ENCODE results near the gene TRAM2. TPM values are rescaled to one million over a fixed set of nuclear protein-coding genes. Genes with fewer than 3 reads are reported as not detected.

Gene TRAM2
- total and polyA plus RNA-seq, 9 of the 15 experiments (the other 6 are each of a cell fraction or from before 2014, with no cell fraction given): 2.6 to 13.3 (median 8.9) TPM

- ATAC-seq (no peak), DNase-seq (ENCODE audit: extremely low read depth in 1 of 4, low spot score in 3 of 4) (no peak), FAIRE-seq (no peak)
- H3K4me1 ChIP-seq (replicated peaks in 1 of 2; ENCODE audit: control insufficient read depth in 2 of 2, insufficient read depth in 2 of 2, low read length in 2 of 2): peaks cover 22 to 34% of the 10 kb centered on the region in 2 experiments
- TF ChIP-seq NFIC (IDR thresholded peaks at IDR 0.05): peak; percentile 76
- TF ChIP-seq NFIX (CRISPR knock-in tag; IDR thresholded peaks at IDR 0.05; ENCODE audit: low read depth): 0 out of 2 replicates have a peak, but pooled peaks have one; percentile 5
- TF ChIP-seq ZFPM2 (CRISPR knock-in tag; IDR thresholded peaks at IDR 0.05): no peak
- no peak for TF ChIP-seq HMBOX1 (IDR thresholded peaks at IDR 0.05)
- TF ChIP-seq ZBTB8A (IDR thresholded peaks at IDR 0.05; ENCODE audit: partially characterized antibody): no peak
- no peak for TF ChIP-seq MYBL2 (IDR thresholded peaks at IDR 0.05; ENCODE audit: low read depth)
- TF ChIP-seq MYBL2 (CRISPR knock-in tag; IDR thresholded peaks at IDR 0.05; ENCODE audit: borderline replicate concordance): no peak
- TF ChIP-seq ZBTB43 (CRISPR knock-in tag; IDR thresholded peaks at IDR 0.05): no peak
- no peak for TF ChIP-seq CGGBP1 (CRISPR knock-in tag; IDR thresholded peaks at IDR 0.05)
- no peak for TF ChIP-seq JUNB (CRISPR knock-in tag; conservative IDR thresholded peaks at IDR 0.05)
- H3K9me1 ChIP-seq (ENCODE audit: control insufficient read depth, insufficient read depth, low read length): no peaks in the 10 kb centered on the region
- no peaks in the 10 kb centered on the region for H4K20me1 ChIP-seq (replicated peaks; ENCODE audit: control insufficient read depth, insufficient read depth, low read length)
- ChIA-PET POLR2A (interaction anchor here (1.8 kb wide), 1 partner anchor 8 kb away, joined by 5 read pairs; no protein-coding TSS in a partner anchor), CTCF (ENCODE audit: low intra/inter-chr PET ratio) (no interaction called here)
- BruUV-seq (replicated peaks): no TSS peak
- peaks cover 26% of the 10 kb centered on the region; the same call in 2 of the 3 replicates for H3K36me3 ChIP-seq (ENCODE audit: control insufficient read depth, insufficient read depth, low read length)
- H3K9me3 ChIP-seq (replicated peaks; ENCODE audit: control insufficient read depth, insufficient read depth, low read depth, low read length): no peaks in the 10 kb centered on the region
- no peak overlapping the region for H3K27ac ChIP-seq (ENCODE audit: extremely low read depth, low read depth, low read length)
- no peaks in the 10 kb centered on the region for H3K27me3 ChIP-seq (ENCODE audit: control insufficient read depth in 2 of 2, insufficient read depth in 2 of 2, low read length in 2 of 2)
- H2AFZ ChIP-seq (ENCODE audit: low read depth, low read length): no peak overlapping the region
- H3K4me2 ChIP-seq (ENCODE audit: insufficient read depth, low read length): no peak overlapping the region
- in situ Hi-C loops (cut with MboI) (no loop called here), intact Hi-C loops (cut with micrococcal nuclease) (loop anchor here (5.0 kb wide), 2 partner anchors 97 to 162 kb away; no protein-coding TSS in a partner anchor)
- no peak overlapping the region for H3K4me3 ChIP-seq
- no peaks in the 10 kb centered on the region for H3K79me2 ChIP-seq (ENCODE audit: control insufficient read depth, insufficient read depth, low read length)
- 84% methylated on average over 8 of the region's 9 CpGs for WGBS (ENCODE audit: insufficient coverage, low coverage, missing lambda C conversion rate)
- H3K9ac ChIP-seq (ENCODE audit: insufficient read depth in 1 of 2, low read depth in 2 of 2, low read length in 2 of 2): 0 out of 4 replicates have a peak overlapping the region, but pooled peaks of 1 of the 2 experiments have one; percentile 31
These were observed 76.4 kb downstream of the TRAM2 start for GRCh38 chr6:52500238-52501129.
